HG03039 (cell line): ENCODE results near the gene FZD10.

Experiments
- ATAC-seq: cut with Tn5 transposase; IDR thresholded peaks from one replicate; pipeline ENCODE4 v1.9.1; 2021; ENCODE audit warnings: mild to moderate bottlenecking, moderate library complexity; ENCODE audit not compliant: unreplicated experiment

The FZD10 gene

DNA sequence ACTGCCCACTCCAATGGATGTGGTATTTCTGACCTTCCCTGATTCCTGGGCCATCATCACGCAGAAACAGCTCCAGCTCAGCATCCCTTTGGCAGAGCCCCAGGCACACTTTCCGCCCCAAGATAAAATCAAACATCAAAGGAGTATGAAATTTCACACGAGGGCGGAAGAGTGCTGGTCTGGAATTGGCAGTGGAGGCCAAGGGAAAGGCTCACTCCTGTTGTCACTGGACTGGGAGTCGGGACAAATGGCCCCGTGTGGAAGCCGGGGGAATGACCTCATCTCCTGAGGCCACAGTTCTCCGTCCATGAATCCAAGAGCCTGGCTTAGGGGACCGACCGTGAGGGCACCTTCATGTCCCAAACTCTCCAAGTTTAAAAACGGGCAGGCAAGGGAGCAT, 40.9 kb downstream of the FZD10 start:
- no peak for ATAC-seq

DNA sequence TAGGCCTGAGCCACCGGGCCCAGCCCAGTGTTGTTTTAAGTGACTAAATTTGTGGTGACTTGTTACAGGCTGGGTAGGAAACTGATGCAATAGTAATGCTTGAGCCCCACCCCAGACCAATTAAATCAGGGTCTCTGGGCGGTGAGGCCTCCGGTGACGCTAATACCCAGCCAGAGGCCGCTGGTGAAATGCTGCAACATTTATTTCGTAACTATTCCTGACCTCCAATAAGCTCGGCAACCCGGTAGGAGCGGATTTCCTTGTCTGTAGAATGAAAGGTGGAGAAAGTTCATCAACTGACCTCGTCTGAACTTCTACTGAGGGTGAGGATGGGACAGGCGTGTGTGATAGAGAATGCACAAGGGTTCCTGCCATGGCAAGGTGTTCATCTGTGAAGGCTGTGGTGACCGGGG, 42.3 kb downstream of the FZD10 start:
- no peak for ATAC-seq

DNA sequence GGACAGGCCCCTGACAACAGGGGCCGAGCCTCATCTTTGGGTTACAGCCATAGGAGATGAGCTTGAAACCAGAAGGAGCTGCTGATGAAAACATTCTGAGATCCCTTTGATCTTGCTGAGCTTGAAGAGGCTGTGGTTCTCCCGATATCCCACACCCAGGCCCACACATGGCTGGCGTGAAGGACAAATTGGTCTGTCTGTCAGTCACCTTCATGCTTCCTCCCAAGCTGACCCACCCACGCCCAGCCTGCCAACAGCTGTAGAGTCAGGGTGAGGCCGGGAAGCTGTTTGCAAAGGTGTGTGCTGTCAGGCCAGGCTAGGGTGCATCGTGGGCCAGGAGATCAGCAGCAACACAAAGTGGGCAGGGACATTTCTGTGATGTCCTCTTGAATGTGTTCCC, 43.2 kb downstream of the FZD10 start:
- ATAC-seq: no peak

DNA sequence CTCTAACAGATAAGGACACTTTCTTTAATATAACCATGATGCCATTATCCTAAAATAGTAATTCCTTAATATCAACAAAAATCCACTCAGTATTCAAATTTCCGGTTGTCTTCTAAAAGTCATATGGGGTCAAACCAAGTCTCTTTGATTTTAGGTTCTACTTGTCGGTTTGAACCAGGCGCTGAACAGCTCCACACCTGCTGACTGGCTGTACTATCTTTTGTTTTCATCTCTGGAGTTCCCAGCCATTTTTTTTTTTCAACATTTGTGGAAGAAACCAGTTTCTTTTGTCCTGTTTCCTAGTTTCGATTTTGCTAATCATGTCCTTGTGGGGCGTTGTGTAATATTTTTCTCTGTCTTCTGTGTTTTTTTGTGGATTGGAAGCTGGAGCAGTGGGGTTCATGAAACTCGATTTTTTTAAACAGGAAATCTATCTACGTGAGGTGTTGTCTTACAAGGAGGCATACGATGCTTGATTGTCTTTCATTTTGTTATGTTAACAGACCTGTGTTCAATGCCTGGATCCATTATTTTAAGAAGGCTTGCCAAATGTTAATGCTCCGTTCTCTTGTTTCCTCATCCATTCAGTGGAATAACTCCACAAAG, 50.2 kb downstream of the FZD10 start:
- ATAC-seq: no peak

DNA sequence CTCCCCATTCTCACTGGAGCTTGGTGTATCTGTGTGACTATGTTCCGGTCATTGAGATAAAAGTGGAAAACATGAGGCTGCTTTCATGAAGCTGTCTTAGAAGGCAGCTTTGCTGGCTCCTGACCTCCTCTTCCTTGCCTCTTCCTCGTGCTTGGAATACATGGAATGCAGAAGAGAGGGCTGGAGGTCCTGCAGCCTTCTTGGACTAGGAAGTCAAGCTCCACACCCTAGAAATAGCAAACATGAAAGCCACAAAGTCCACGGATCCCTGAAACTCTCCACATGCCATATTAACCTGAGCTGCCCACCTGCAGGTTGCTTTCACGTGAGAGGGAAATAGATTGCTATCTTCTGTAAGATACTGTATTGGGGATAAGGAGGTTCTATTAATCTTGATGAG, 51.0 kb downstream of the FZD10 start:
- no peak for ATAC-seq

DNA sequence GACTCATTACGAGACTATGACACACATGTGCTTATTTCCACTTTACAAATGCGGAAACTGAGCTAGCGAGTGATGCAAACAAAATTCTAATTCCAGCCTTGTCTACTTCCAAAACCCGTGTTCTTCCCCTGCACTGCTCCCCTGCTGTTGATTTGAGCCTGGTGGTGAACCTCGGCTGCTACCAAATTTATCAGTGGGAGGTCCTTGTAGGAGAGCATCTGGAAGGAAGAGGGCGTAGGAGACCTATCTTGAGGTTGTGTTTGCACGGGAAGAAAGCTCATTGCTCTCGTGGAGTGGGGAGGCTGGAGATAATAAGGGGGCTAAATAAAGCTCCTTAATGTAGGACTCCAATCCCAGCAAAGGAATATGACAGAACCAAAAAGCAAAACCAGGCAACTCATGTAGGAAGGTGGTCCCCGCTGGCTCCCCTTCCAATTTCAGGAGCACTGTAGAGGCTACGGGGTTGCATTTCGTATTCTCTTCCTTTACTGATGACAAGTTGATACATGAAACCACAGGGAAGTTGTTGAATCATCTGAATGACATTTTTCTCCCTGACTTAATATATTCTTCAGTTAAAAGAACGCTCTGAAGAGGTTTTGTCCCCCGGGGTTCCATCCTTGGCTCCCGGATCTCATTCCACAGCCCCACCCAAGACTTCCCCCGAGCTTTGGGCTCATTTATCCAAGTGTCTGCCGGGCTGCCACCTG, 52.6 kb downstream of the FZD10 start:
- no peak for ATAC-seq
